ENCODE results near the gene NUDT19.
"Not testable (repeated sequence)": the region's sequence is repeated elsewhere in the genome, so short reads cannot be mapped to it uniquely, and the experiment has no call there.

NUDT19 gene

GRCh38 chr19:32675720-32676185 is 15.9 kb upstream of the NUDT19 start, which contains the start of gene RGS9BP:
Gene RGS9BP, plus strand, starts transcription at chr19:32675848. Its CDS starts 416 bp downstream, at chr19:32676264.
- DNase-seq = peak; percentile 82

- DNase-seq = peak; percentile 14
These were observed 15.3 kb upstream of the NUDT19 start for GRCh38 chr19:32676186-32676894.

- DNase-seq = no peak
These were observed 14.7 kb upstream of the NUDT19 start for GRCh38 chr19:32676895-32677359.

- no peak for DNase-seq
These were observed 14.0 kb upstream of the NUDT19 start for GRCh38 chr19:32677657-32678056.

GRCh38 chr19:32680986-32681385 is 10.6 kb upstream of the NUDT19 start:
- no peak for DNase-seq

- no peak for DNase-seq
These were observed 9.3 kb upstream of the NUDT19 start for GRCh38 chr19:32682317-32682716.

- no peak for DNase-seq
These were observed 4.7 kb upstream of the NUDT19 start for GRCh38 chr19:32686847-32687475.

GRCh38 chr19:32687681-32688080 is 3.9 kb upstream of the NUDT19 start:
- no peak for DNase-seq

GRCh38 chr19:32688311-32688710 is 3.3 kb upstream of the NUDT19 start:
- no peak for DNase-seq

GRCh38 chr19:32691952-32692726 is 518 bp downstream of the NUDT19 start:
- DNase-seq = peak; percentile 62

- DNase-seq = no peak
These were observed 1.1 kb downstream of the NUDT19 start for GRCh38 chr19:32692727-32693061.

- peak; percentile 17 for DNase-seq
These were observed 1.8 kb downstream of the NUDT19 start for GRCh38 chr19:32693151-32694108.

- DNase-seq = not testable (repeated sequence)
These were observed 2.7 kb downstream of the NUDT19 start for GRCh38 chr19:32694316-32694715.

- DNase-seq = not testable (repeated sequence)
These were observed 3.2 kb downstream of the NUDT19 start for GRCh38 chr19:32694851-32695250.

- not testable (repeated sequence) for DNase-seq
These were observed 3.9 kb downstream of the NUDT19 start for GRCh38 chr19:32695506-32695905.

GRCh38 chr19:32696771-32697170 is 5.2 kb downstream of the NUDT19 start:
- DNase-seq = not testable (repeated sequence)

GRCh38 chr19:32700129-32700528 is 8.5 kb downstream of the NUDT19 start:
- DNase-seq = not testable (repeated sequence)

- no peak for DNase-seq
These were observed 10.4 kb downstream of the NUDT19 start for GRCh38 chr19:32702010-32702409.

- DNase-seq = not testable (repeated sequence)
These were observed 12.4 kb downstream of the NUDT19 start for GRCh38 chr19:32704006-32704405.

- no peak for DNase-seq
These were observed 16.8 kb downstream of the NUDT19 start for GRCh38 chr19:32708457-32708856.

GRCh38 chr19:32709032-32709431 is 17.4 kb downstream of the NUDT19 start:
- no peak for DNase-seq

- no peak for DNase-seq
These were observed 20.1 kb downstream of the NUDT19 start for GRCh38 chr19:32711747-32712146.
